Sigmoid colon (tissue), 4 donors: ENCODE data around the gene HIVEP3.

Experiments
- POLR2AphosphoS5 ChIP-seq, 4 donors: sonication (generic); formaldehyde crosslinking; IDR thresholded peaks; one replicate each; pipeline ENCODE4 v1.6.1; 2017; ENCODE audit warnings: antibody characterized with exemption in 4 of 4
- TF ChIP-seq, protein P1 (sequence below), 4 experiments: fragments of 450-650 bp in 3 of 4; fragments of 200-600 bp in 1 of 4; IDR thresholded peaks; one replicate each; pipeline ENCODE4 v1.5.1; 2016 to 2019; ENCODE audit warnings: antibody characterized with exemption in 4 of 4, mild to moderate bottlenecking in 3 of 4, moderate library complexity in 2 of 4

DNA sequence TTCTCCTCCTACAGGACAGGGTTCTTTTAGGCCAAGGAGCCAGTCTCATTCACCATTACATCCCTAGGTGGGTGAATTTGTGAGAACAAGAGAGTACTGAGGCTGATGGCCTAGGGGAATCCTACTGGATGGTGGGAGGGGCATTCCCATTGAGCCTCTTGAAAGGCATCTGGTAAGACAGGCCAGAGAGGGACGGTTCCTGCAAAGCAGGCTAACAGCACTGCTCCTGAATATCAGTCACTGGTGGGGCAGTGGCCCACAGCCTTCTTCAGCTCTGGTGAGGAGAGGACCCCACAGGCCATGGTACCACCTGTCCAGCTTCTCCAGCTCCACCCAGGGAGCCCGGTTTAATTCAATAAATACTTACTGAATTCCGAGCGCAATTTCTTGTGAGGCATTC is 308.4 kb downstream of the HIVEP3 start:
- no peak for TF ChIP-seq POLR2AphosphoS5 (IDR thresholded peaks at IDR 0.05)
- TF ChIP-seq, protein P1, sequence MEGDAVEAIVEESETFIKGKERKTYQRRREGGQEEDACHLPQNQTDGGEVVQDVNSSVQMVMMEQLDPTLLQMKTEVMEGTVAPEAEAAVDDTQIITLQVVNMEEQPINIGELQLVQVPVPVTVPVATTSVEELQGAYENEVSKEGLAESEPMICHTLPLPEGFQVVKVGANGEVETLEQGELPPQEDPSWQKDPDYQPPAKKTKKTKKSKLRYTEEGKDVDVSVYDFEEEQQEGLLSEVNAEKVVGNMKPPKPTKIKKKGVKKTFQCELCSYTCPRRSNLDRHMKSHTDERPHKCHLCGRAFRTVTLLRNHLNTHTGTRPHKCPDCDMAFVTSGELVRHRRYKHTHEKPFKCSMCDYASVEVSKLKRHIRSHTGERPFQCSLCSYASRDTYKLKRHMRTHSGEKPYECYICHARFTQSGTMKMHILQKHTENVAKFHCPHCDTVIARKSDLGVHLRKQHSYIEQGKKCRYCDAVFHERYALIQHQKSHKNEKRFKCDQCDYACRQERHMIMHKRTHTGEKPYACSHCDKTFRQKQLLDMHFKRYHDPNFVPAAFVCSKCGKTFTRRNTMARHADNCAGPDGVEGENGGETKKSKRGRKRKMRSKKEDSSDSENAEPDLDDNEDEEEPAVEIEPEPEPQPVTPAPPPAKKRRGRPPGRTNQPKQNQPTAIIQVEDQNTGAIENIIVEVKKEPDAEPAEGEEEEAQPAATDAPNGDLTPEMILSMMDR (IDR thresholded peaks at IDR 0.05), result no peak
